Esophagus muscularis mucosa (tissue), 4 donors: ENCODE results near the gene C2orf66.

ENCODE experiments used
- EP300 ChIP-seq: sonication (generic); formaldehyde crosslinking; IDR thresholded peaks from one replicate; pipeline ENCODE4 v1.6.1; 2017; ENCODE audit warnings: antibody characterized with exemption
- POLR2A ChIP-seq: fragments of 450-650 bp; IDR thresholded peaks from one replicate; pipeline ENCODE4 v1.6.1; 2017; ENCODE audit warnings: antibody characterized with exemption, moderate library complexity, mild to moderate bottlenecking, low read depth
- POLR2AphosphoS5 ChIP-seq, 2 donors: sonication (generic); formaldehyde crosslinking; IDR thresholded peaks; one replicate each; pipeline ENCODE4 v1.6.1; 2017; ENCODE audit warnings: antibody characterized with exemption in 2 of 2
- TF ChIP-seq, protein P1 (sequence below), 3 experiments: fragments of 200-600 bp in 2 of 3; fragments of 450-650 bp in 1 of 3; sonication (generic) in 2 of 3; IDR thresholded peaks; one replicate each; pipeline ENCODE4 v1.5.1; 2017 to 2019; ENCODE audit warnings: antibody characterized with exemption in 3 of 3, mild to moderate bottlenecking in 2 of 3, moderate library complexity in 1 of 3

DNA sequence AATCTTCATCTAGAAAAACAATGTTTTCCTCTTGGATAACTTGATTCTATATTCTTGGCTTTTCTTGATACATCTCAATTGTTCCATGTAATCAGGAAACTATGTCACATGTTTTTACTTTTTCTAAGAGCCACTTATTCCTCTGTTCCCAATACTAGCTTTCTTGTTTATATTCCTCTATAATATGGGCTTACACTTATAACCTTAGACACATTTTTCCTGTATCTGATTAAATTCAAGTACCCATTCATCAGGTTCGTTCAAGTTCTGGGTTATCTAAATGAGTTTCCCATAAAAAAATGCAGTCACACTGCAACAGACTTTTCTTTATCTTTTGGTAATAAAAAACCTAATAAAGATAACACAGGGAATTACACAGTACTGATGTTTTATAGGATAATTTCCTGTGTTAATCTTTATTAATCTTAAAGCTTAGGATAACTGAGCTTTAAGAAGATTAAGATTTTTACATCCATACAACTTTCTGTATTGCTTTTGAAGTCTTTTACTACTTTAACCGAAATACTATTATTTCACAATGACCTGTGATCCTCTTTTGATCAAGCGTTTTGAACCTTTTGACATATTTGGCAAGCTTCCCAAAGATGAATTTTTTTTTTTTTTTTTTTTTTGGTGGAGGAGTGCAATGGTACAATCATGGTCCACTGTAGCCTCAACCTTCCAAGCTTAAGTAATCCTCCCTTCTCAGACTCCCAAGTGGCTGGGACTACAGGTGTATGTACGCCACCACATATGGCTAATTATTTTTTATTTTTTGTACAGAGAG, 44.3 kb upstream of the C2orf66 start:
- TF ChIP-seq POLR2AphosphoS5 (IDR thresholded peaks at IDR 0.05) (no peak), POLR2A (no peak), EP300 (no peak)
- TF ChIP-seq, protein P1, sequence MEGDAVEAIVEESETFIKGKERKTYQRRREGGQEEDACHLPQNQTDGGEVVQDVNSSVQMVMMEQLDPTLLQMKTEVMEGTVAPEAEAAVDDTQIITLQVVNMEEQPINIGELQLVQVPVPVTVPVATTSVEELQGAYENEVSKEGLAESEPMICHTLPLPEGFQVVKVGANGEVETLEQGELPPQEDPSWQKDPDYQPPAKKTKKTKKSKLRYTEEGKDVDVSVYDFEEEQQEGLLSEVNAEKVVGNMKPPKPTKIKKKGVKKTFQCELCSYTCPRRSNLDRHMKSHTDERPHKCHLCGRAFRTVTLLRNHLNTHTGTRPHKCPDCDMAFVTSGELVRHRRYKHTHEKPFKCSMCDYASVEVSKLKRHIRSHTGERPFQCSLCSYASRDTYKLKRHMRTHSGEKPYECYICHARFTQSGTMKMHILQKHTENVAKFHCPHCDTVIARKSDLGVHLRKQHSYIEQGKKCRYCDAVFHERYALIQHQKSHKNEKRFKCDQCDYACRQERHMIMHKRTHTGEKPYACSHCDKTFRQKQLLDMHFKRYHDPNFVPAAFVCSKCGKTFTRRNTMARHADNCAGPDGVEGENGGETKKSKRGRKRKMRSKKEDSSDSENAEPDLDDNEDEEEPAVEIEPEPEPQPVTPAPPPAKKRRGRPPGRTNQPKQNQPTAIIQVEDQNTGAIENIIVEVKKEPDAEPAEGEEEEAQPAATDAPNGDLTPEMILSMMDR (IDR thresholded peaks at IDR 0.05): no peak
